K562 (cell line): Measurements from ENCODE around the gene SEPTIN12. TPM values are rescaled to one million over a fixed set of nuclear protein-coding genes. Genes with fewer than 3 reads are reported as not detected.

Experiments
- ATAC-seq: fragments of 200-7000 bp; cut with Tn5 transposase; 3 replicates; pipeline ENCODE4 v1.9.1; 2020; ENCODE audit warnings: moderate library complexity
- BruUV-seq: library from RNA; stranded (reverse); fragments of 400-500 nt; replicated peaks from 2 replicates; lab custom pipeline; 2021; lab: Mats Ljungman, UMichigan
- CTCF ChIA-PET: fragments of 300-600 bp; formaldehyde crosslinking; extraction: SDS; loops from one replicate; lab custom pipeline; 2021; ENCODE audit warnings: low intra/inter-chr PET ratio; lab: Yijun Ruan, JAX
- POLR2A ChIA-PET: fragments of 300-600, 350-650 bp; sonication (Branson Sonifier 250); formaldehyde crosslinking; extraction: SDS; loops from one replicate; lab custom pipeline; 2021; ENCODE audit warnings: antibody characterized with exemption, inconsistent platforms; lab: Yijun Ruan, JAX
- DNase-seq, 4 experiments: peaks; one replicate each; pipeline versions ENCODE4 v3.0.0 to v3.0.0-alpha.2; 2011 to 2018; ENCODE audit warnings: low spot score in 3 of 4, mixed read lengths in 3 of 4; ENCODE audit errors: extremely low read depth in 1 of 4
- FAIRE-seq: peaks from 2 replicates; lab custom pipeline; 2011; peaks lifted over from hg19 to GRCh38; lab: Jason Lieb, UNC
- H2AFZ ChIP-seq: 2 replicates; pipeline ENCODE4 v1.6.0; 2011; ENCODE audit warnings: low read depth, low read length, control low read depth, inconsistent platforms
- H3K27ac ChIP-seq: fragments of 200-600 bp; 3 replicates; pipeline ENCODE4 v1.8.0; 2011; ENCODE audit warnings: low read depth, mild to moderate bottlenecking, control low read depth, inconsistent platforms, low read length, moderate library complexity, mixed read lengths; ENCODE audit errors: extremely low read depth
- H3K27me3 ChIP-seq, 2 experiments: fragments of 300-600 bp in 1 of 2; 2 replicates in 1 of 2; 3 replicates in 1 of 2; pipeline versions ENCODE4 v1.6.0 to v1.8.0; 2011; ENCODE audit warnings: inconsistent platforms in 2 of 2, low read length in 2 of 2, mild to moderate bottlenecking in 1 of 2, mixed read lengths in 1 of 2, moderate library complexity in 1 of 2; ENCODE audit not compliant: control insufficient read depth in 2 of 2, insufficient read depth in 2 of 2
- H3K36me3 ChIP-seq: fragments of 300-600 bp; 3 replicates; pipeline ENCODE4 v1.8.0; 2011; ENCODE audit warnings: mild to moderate bottlenecking, low read length, inconsistent platforms; ENCODE audit not compliant: control insufficient read depth, insufficient read depth
- H3K4me1 ChIP-seq, 2 experiments: fragments of 200-600 bp in 1 of 2; replicated peaks in 1 of 2; 2 replicates in 1 of 2; 3 replicates in 1 of 2; pipeline versions ENCODE4 v1.5.1 to v1.8.0; 2011; ENCODE audit warnings: inconsistent platforms in 2 of 2, low read length in 2 of 2, mild to moderate bottlenecking in 1 of 2, mixed read lengths in 1 of 2, moderate library complexity in 1 of 2; ENCODE audit not compliant: control insufficient read depth in 2 of 2, insufficient read depth in 2 of 2
- H3K4me2 ChIP-seq: 2 replicates; pipeline ENCODE4 v1.6.1; 2011; ENCODE audit warnings: low read length, control low read depth, inconsistent platforms, mixed read lengths; ENCODE audit not compliant: insufficient read depth
- H3K4me3 ChIP-seq: fragments of 200-600 bp; sonication (generic), shearing (Covaris generic); 2 replicates; pipeline ENCODE4 v1.5.1; 2016; ENCODE audit warnings: control low read depth, inconsistent platforms
- H3K79me2 ChIP-seq: fragments of 200-600 bp; 3 replicates; pipeline ENCODE4 v1.8.0; 2011; ENCODE audit warnings: low read length, inconsistent platforms; ENCODE audit not compliant: control insufficient read depth, insufficient read depth
- H3K9ac ChIP-seq, 2 experiments: 2 replicates each; pipeline versions ENCODE4 v1.6.0 to v1.6.1; 2011; ENCODE audit warnings: low read depth in 2 of 2, low read length in 2 of 2, control low read depth in 1 of 2, inconsistent platforms in 1 of 2, mild to moderate bottlenecking in 1 of 2, mixed read lengths in 1 of 2; ENCODE audit not compliant: insufficient read depth in 1 of 2
- H3K9me1 ChIP-seq: one replicate; pipeline ENCODE4 v1.6.0; 2011; ENCODE audit warnings: inconsistent platforms, mild to moderate bottlenecking, low read length, moderate library complexity; ENCODE audit not compliant: control insufficient read depth, insufficient read depth
- H3K9me3 ChIP-seq: replicated peaks from 2 replicates; pipeline ENCODE4 v1.5.1; 2011; ENCODE audit warnings: low read depth, low read length, inconsistent platforms; ENCODE audit not compliant: control insufficient read depth, insufficient read depth
- H4K20me1 ChIP-seq: replicated peaks from 2 replicates; pipeline ENCODE4 v1.6.1; 2011; ENCODE audit warnings: low read length, inconsistent platforms, mixed read lengths; ENCODE audit not compliant: control insufficient read depth, insufficient read depth
- CHCHD3 ChIP-seq: fragments of 250-450 bp; sonication (Bioruptor Pico); IDR thresholded peaks from 2 replicates; pipeline ENCODE4 v2.1.2; 2022; ENCODE audit warnings: mild to moderate bottlenecking
- EP300 ChIP-seq: IDR thresholded peaks from 2 replicates; pipeline ENCODE4 v1.6.1; 2012; ENCODE audit warnings: low read length, improper control_type of control experiment
- HDAC2 ChIP-seq: fragments of 450-650 bp; IDR thresholded peaks from 2 replicates; pipeline ENCODE4 v1.6.1; 2016; ENCODE audit warnings: mild to moderate bottlenecking
- KLF6 ChIP-seq: fragments of 250-450 bp; sonication (Bioruptor Pico); IDR thresholded peaks from 2 replicates; pipeline ENCODE4 v1.4.0; 2020; ENCODE audit warnings: mild to moderate bottlenecking, moderate library complexity, borderline replicate concordance
- POLR2AphosphoS2 ChIP-seq: IDR thresholded peaks from 2 replicates; pipeline ENCODE4 v1.6.1; 2012; ENCODE audit warnings: low read length, improper control_type of control experiment
- SNAPC5 ChIP-seq: fragments of 250-450 bp; sonication (Bioruptor Pico); IDR thresholded peaks from 2 replicates; pipeline ENCODE4 v1.8.0; 2021; ENCODE audit warnings: moderate library complexity, mild to moderate bottlenecking, inconsistent platforms
- SRSF1 ChIP-seq: fragments of 200-400 bp; formaldehyde crosslinking; IDR thresholded peaks from 2 replicates; pipeline ENCODE4 v1.6.1; 2017; ENCODE audit warnings: mild to moderate bottlenecking, low read depth, low read length, moderate library complexity
- STAT5A ChIP-seq: IDR thresholded peaks from 2 replicates; pipeline ENCODE4 v1.6.1; 2012; ENCODE audit warnings: low read length, inconsistent platforms, borderline replicate concordance
- TGIF2 ChIP-seq: sonication (generic); formaldehyde crosslinking; IDR thresholded peaks from 2 replicates; pipeline ENCODE4 v1.8.1; 2022; ENCODE audit warnings: mild to moderate bottlenecking, missing genetic modification reagents, moderate library complexity
- XRCC3 ChIP-seq: fragments of 450-650 bp; IDR thresholded peaks from 2 replicates; pipeline ENCODE4 v1.6.1; 2017; ENCODE audit warnings: mild to moderate bottlenecking, moderate library complexity
- YY1 ChIP-seq, 3 experiments: IDR thresholded peaks; 2 replicates each; pipeline ENCODE4 v1.6.1; 2011; ENCODE audit warnings: low read length in 2 of 3, mild to moderate bottlenecking in 2 of 3, moderate library complexity in 2 of 3, borderline replicate concordance in 1 of 3, control low read depth in 1 of 3, low read depth in 1 of 3; ENCODE audit not compliant: insufficient read depth in 3 of 3, insufficient replicate concordance in 2 of 3, control insufficient read depth in 1 of 3, insufficient read length in 1 of 3; ENCODE audit errors: extremely low read depth in 1 of 3
- ZFP36 ChIP-seq: fragments of 150-350 bp; IDR thresholded peaks from 2 replicates; pipeline ENCODE4 v1.6.1; 2018; ENCODE audit warnings: low read length, low read depth; ENCODE audit not compliant: partially characterized antibody
- ZNF146 ChIP-seq: IDR thresholded peaks from one replicate; pipeline ENCODE4 v1.6.1; 2018; ENCODE audit warnings: missing compliant biosample characterization; ENCODE audit not compliant: unreplicated experiment
- ZNF277 ChIP-seq: fragments of 250-450 bp; sonication (Bioruptor Pico); IDR thresholded peaks from 2 replicates; pipeline ENCODE4 v1.8.0; 2022; ENCODE audit warnings: inconsistent platforms, mild to moderate bottlenecking, moderate library complexity, borderline replicate concordance
- ZNF41 ChIP-seq: fragments of 250-450 bp; sonication (Bioruptor Pico); conservative IDR thresholded peaks from 2 replicates; pipeline ENCODE4 v1.4.0; 2020; ENCODE audit warnings: mild to moderate bottlenecking
- ZNF655 ChIP-seq: fragments of 250-450 bp; sonication (Bioruptor Pico); IDR thresholded peaks from 2 replicates; pipeline ENCODE4 v1.5.0; 2021
- ZNF699 ChIP-seq: fragments of 250-450 bp; sonication (Bioruptor Pico); IDR thresholded peaks from 2 replicates; pipeline ENCODE4 v1.8.0; 2021; ENCODE audit warnings: mild to moderate bottlenecking, moderate library complexity; ENCODE audit not compliant: insufficient replicate concordance
- WGBS: fragments of 100-300 bp; shearing (Covaris generic); methylation state at CpG from one replicate; pipeline ENCODE4 v1.1.6; 2016; ENCODE audit warnings: low coverage, mixed read lengths; ENCODE audit not compliant: insufficient coverage; ENCODE audit errors: missing lambda C conversion rate; 5-methylcytosine and 5-hydroxymethylcytosine counted together
- in situ Hi-C: fragments of 300-500 bp; cut with MboI; formaldehyde crosslinking; loops from 4 replicates; pipeline ENCODE4 v1.15.0; 2018; ENCODE audit warnings: inconsistent platforms, mixed read lengths
- intact Hi-C: fragments of 100-400 bp; cut with micrococcal nuclease; formaldehyde crosslinking; loops from 2 replicates; pipeline ENCODE4 v1.14.2; 2022
- polyA plus RNA-seq, 8 experiments: library from polyadenylated mRNA; depleted of rRNA in 4 of 8; stranded (reverse) in 5 of 8; unstranded in 3 of 8; fragments of >200 nt; fragmentation: Nextera tagmentation in 2 of 8; fragmentation: Illumina TruSeq in 1 of 8; extraction: Ambion mirVana in 2 of 8; extraction: Trizol in 1 of 8; gene quantifications; 2 replicates each; pipeline versions ENCODE4 v1.2.1 to v1.2.3, GENCODE V29; 2011 to 2014; ENCODE audit warnings: inconsistent platforms in 1 of 8, missing spikeins in 1 of 8
- total RNA-seq, 7 experiments: library from RNA; depleted of rRNA in 6 of 7; stranded (reverse); fragments of >200 nt in 6 of 7; fragmentation: Illumina TruSeq in 2 of 7; extraction: Trizol in 2 of 7; gene quantifications; 2 replicates each; pipeline versions ENCODE4 v1.2.1 to v1.2.3, GENCODE V29; 2011 to 2021; ENCODE audit warnings: low replicate concordance in 1 of 7

SEPTIN12 gene
- total and polyA plus RNA-seq, 9 of the 15 experiments (the other 6 are each of a cell fraction or from before 2014, with no cell fraction given) = not detected

GRCh38 chr16:4775005-4775404, 13.1 kb downstream of the SEPTIN12 start:
- Histone ChIP-seq H2AFZ (peak overlapping the region; percentile 34; the same call in 1 of the 2 replicates), H3K27ac (no peak overlapping the region)
- intact Hi-C loops = no loop called here
- FAIRE-seq = peak; percentile 55
- POLR2A ChIA-PET = no interaction called here
- no TSS peak for BruUV-seq
- no peak for TF ChIP-seq ZFP36
- TF ChIP-seq HDAC2 = no peak
- TF ChIP-seq TGIF2 (CRISPR knock-in tag) = no peak
- TF ChIP-seq EP300 = no peak
- no peak for TF ChIP-seq XRCC3
- TF ChIP-seq SRSF1 = no peak
- no peak for TF ChIP-seq POLR2AphosphoS2
- TF ChIP-seq ZNF277 (CRISPR knock-in tag) = no peak
- TF ChIP-seq ZNF146 = no peak
- no peak for TF ChIP-seq CHCHD3 (CRISPR knock-in tag)
- no peak for TF ChIP-seq STAT5A
- no peak for TF ChIP-seq SNAPC5 (CRISPR knock-in tag)
- no peak for TF ChIP-seq ZNF655 (CRISPR knock-in tag)
- no peak for TF ChIP-seq ZNF41 (CRISPR knock-in tag)
- TF ChIP-seq YY1 (IDR thresholded peaks at IDR 0.05; ENCODE audit: borderline replicate concordance in 1 of 3, control insufficient read depth in 1 of 3, extremely low read depth in 1 of 3, insufficient read depth in 3 of 3, insufficient read length in 1 of 3, insufficient replicate concordance in 2 of 3, low read depth in 1 of 3, low read length in 2 of 3) = no peak
- TF ChIP-seq KLF6 (CRISPR knock-in tag) = no peak
- TF ChIP-seq ZNF699 (CRISPR knock-in tag) = no peak
- TF ChIP-seq, all 486 proteins: peak for 0
- Histone ChIP-seq H3K36me3 (no peaks in the 10 kb centered on the region), H3K4me2 (no peak overlapping the region), H3K79me2 (no peaks in the 10 kb centered on the region), H3K9me1 (no peaks in the 10 kb centered on the region), H4K20me1 (no peaks in the 10 kb centered on the region), H3K9me3 (no peaks in the 10 kb centered on the region), H3K4me1 (peaks cover 3 to 10% of the 10 kb centered on the region in 2 experiments; a peak in 3 of 5 replicates), H3K27me3 (no peaks in the 10 kb centered on the region), H3K4me3 (no peak overlapping the region), H3K9ac (peak overlapping the region in 1 of 2 experiments; percentile 87; a peak in 1 of 4 replicates)
- DNase-seq = no peak
- in situ Hi-C loops = no loop called here
- 70% methylated on average over 8 of the region's 13 CpGs for WGBS
- CTCF ChIA-PET = no interaction called here
- ATAC-seq = no peak; the same call in 2 of the 3 replicates
